RWPE2 (cell line): ENCODE results near the gene GREB1.

ENCODE experiments used
- ATAC-seq: fragments of 200-7000 bp; cut with Tn5 transposase; 3 replicates; pipeline ENCODE4 v1.9.1; 2021; ENCODE audit warnings: low read depth
- DNase-seq: peaks from one replicate; pipeline ENCODE4 v3.0.0-alpha.2; 2020; ENCODE audit warnings: low spot score
- H3K27ac ChIP-seq: fragments of 450-650 bp; 2 replicates; pipeline ENCODE4 v1.5.1; 2017; ENCODE audit warnings: mild to moderate bottlenecking; ENCODE audit not compliant: poor library complexity, severe bottlenecking
- H3K27me3 ChIP-seq: fragments of 250-450 bp; sonication (Bioruptor Pico); 2 replicates; pipeline ENCODE4 v1.5.1; 2021; ENCODE audit warnings: mild to moderate bottlenecking, moderate library complexity; ENCODE audit not compliant: insufficient read depth, poor library complexity, severe bottlenecking
- H3K36me3 ChIP-seq: fragments of 250-450 bp; sonication (Bioruptor Pico); 2 replicates; pipeline ENCODE4 v1.5.1; 2020; ENCODE audit warnings: low read depth, mild to moderate bottlenecking, moderate library complexity
- H3K4me1 ChIP-seq: fragments of 250-450 bp; sonication (Bioruptor Pico); 2 replicates; pipeline ENCODE4 v1.5.1; 2021; ENCODE audit warnings: mild to moderate bottlenecking, moderate library complexity; ENCODE audit not compliant: insufficient read depth, poor library complexity, severe bottlenecking
- H3K4me3 ChIP-seq: fragments of 250-450 bp; sonication (Bioruptor Pico); 2 replicates; pipeline ENCODE4 v1.5.1; 2021; ENCODE audit warnings: mild to moderate bottlenecking, moderate library complexity; ENCODE audit not compliant: severe bottlenecking
- H3K9me3 ChIP-seq: fragments of 250-450 bp; sonication (Bioruptor Pico); 2 replicates; pipeline ENCODE4 v1.5.1; 2021; ENCODE audit warnings: mild to moderate bottlenecking, moderate library complexity; ENCODE audit not compliant: severe bottlenecking
- CTCF ChIP-seq: fragments of 450-650 bp; IDR thresholded peaks from one replicate; pipeline ENCODE4 v1.5.1; 2017; ENCODE audit warnings: mild to moderate bottlenecking, moderate library complexity; ENCODE audit not compliant: poor library complexity, severe bottlenecking

The GREB1 gene

GRCh38 chr2:11656252-11656651 is 122.4 kb downstream of the GREB1 start:
- no peak for TF ChIP-seq CTCF
- H3K27ac ChIP-seq: no peak overlapping the region
- no peak for DNase-seq
- no peak overlapping the region for H3K4me3 ChIP-seq
- H3K4me1 ChIP-seq: no peaks in the 10 kb centered on the region
- H3K27me3 ChIP-seq: peaks cover 15% of the 10 kb centered on the region
- no peaks in the 10 kb centered on the region for H3K36me3 ChIP-seq
- ATAC-seq: no peak
- no peaks in the 10 kb centered on the region for H3K9me3 ChIP-seq

DNA sequence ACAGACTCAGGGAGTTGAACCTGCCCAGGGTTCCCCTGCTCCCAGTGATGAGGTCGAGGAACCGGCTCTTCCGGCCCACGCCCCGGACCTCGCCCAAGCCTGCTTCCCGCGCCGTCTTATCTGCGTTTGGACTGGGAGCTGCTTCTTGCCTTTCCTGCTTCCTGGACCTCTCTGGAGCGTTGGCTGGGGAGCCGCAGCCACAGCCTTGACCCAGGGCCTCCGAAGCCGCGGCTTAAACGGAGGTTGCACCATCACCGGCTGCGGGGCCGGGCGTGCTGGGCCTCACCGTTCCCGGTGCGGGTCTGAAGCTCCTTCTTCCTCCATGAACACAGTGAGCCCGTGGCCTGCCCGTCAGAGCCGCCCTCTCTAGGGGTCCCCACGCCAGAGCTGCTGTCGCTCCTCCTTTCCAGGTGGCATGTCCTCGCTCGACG is 122.8 kb downstream of the GREB1 start:
- no peak for TF ChIP-seq CTCF
- no peaks in the 10 kb centered on the region for H3K4me1 ChIP-seq
- DNase-seq (no peak), ATAC-seq (no peak; the same call in 2 of the 3 replicates)
- no peak overlapping the region for H3K4me3 ChIP-seq
- H3K9me3 ChIP-seq: no peaks in the 10 kb centered on the region
- peaks cover 16% of the 10 kb centered on the region for H3K27me3 ChIP-seq
- H3K36me3 ChIP-seq: no peaks in the 10 kb centered on the region
- H3K27ac ChIP-seq: no peak overlapping the region

GRCh38 chr2:11657195-11657594 is 123.3 kb downstream of the GREB1 start:
- no peak for ATAC-seq
- no peaks in the 10 kb centered on the region for H3K36me3 ChIP-seq
- no peaks in the 10 kb centered on the region for H3K4me1 ChIP-seq
- peaks cover 16% of the 10 kb centered on the region for H3K27me3 ChIP-seq
- no peaks in the 10 kb centered on the region for H3K9me3 ChIP-seq
- DNase-seq: no peak
- H3K4me3 ChIP-seq: no peak overlapping the region
- H3K27ac ChIP-seq: no peak overlapping the region
- no peak for TF ChIP-seq CTCF

DNA sequence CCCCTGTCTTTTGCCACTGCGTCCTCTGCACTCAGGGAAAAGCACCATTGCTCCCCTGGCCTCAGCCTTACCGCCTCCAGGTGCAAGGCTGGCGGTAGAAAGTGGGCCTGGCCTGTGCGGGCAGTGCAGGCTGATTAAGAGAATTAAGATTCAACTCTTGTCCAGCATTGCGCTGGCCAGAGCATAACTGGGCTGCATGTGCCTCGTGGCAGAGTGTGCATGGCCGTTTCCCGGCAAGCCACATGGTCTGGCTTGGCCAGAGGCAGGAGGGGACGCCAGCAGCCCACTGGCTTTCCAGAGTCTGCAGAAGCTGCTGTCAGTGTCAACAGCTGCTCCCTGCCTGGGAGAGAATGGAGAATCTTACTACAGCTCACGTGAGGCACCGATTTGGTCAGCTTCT is 123.8 kb downstream of the GREB1 start:
- DNase-seq (no peak), ATAC-seq (no peak)
- H3K27me3 ChIP-seq: peaks cover 16% of the 10 kb centered on the region
- no peaks in the 10 kb centered on the region for H3K36me3 ChIP-seq
- no peak overlapping the region for H3K4me3 ChIP-seq
- no peak overlapping the region for H3K27ac ChIP-seq
- H3K9me3 ChIP-seq: peaks cover 1% of the 10 kb centered on the region
- H3K4me1 ChIP-seq: no peaks in the 10 kb centered on the region
- TF ChIP-seq CTCF: no peak

- peak; percentile 73 for ATAC-seq
- H3K4me1 ChIP-seq: peaks cover 4% of the 10 kb centered on the region
- peaks cover 16% of the 10 kb centered on the region for H3K27me3 ChIP-seq
- no peak for TF ChIP-seq CTCF
- no peak for DNase-seq
- H3K9me3 ChIP-seq: peaks cover 4% of the 10 kb centered on the region
- no peak overlapping the region for H3K4me3 ChIP-seq
- no peaks in the 10 kb centered on the region for H3K36me3 ChIP-seq
- no peak overlapping the region for H3K27ac ChIP-seq
Measured at GRCh38 chr2:11658208-11659114, 124.6 kb downstream of the GREB1 start.
